Measurements from ENCODE around the gene GPATCH2.

GRCh38 chr1:217456261-217456660 lies 174.6 kb downstream of the GPATCH2 start:
- TF ChIP-seq CTCF (IDR thresholded peaks at IDR 0.05) = no peak
- TF ChIP-seq EZH2 (IDR thresholded peaks at IDR 0.05) = no peak
